ENCODE results near the gene PDE11A. TPM values are rescaled to one million over a fixed set of nuclear protein-coding genes. Genes with fewer than 3 reads are reported as not detected.

Gene PDE11A
- total and polyA plus RNA-seq, 2 of the 13 experiments (the other 11 are each of a cell fraction or from before 2014, with no cell fraction given): 1.2 to 1.7 TPM

DNA sequence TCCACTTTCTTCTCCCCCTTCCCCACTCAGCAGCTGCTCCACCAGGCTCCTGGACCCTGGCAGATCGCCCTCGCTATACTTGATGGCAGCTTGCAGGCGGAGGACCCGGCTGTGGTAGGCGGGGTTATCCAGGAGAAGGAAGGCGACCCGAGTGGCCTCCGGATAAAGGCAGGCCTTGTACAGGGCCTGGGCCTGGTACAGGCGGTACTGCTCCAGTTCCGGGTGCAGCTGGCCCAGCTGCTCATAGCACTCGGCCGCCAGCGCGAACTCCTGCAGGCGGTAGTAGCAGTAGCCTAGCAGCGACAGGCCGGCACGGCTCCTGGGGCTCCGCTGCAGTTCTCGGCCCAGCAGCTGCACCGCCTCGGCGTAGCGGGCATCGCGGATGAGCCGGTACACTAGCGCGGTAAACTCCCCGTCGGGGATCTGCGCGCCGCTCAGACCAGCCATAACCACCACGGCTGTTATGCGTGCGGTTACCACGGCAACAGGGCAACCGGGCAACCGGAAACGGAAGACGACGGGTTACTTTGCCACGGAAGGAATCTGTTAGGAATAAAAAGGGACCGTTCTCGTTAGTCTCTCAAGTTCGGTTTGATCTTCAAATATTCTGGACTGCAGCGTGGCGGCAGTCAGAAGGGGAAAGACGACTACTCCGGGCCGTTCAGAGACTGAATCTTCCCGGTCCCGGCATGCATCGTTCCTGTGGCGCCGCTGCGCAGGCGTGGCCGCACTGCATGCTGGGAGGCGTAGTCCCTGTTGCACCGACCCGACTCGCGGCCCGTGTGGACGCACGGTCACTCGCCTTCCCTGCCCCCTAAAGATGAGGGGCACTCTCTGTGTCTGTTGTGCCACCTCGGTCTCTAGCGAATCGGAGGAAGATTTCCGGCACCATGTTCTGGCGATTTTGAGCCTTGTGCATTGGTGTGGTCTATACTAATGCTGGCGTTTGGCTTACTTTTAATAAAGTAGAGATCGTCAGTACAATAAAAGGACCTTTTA lies 454.0 kb downstream of the PDE11A start (continued):
- TF ChIP-seq AHDC1 (CRISPR knock-in tag; IDR thresholded peaks at IDR 0.05; ENCODE audit: borderline replicate concordance) (no peak), ZNF780A (CRISPR knock-in tag; IDR thresholded peaks at IDR 0.05) (no peak), RNF2 (conservative IDR thresholded peaks at IDR 0.05; ENCODE audit: low read depth) (no peak; the same call in 1 of the 2 replicates), TFE3 (CRISPR knock-in tag; IDR thresholded peaks at IDR 0.05) (peak; percentile 29; the same call in 1 of the 2 replicates), SOX5 (CRISPR knock-in tag; IDR thresholded peaks at IDR 0.05; ENCODE audit: borderline replicate concordance) (peak; percentile 53; the same call in 1 of the 2 replicates), MXD4 (CRISPR knock-in tag; IDR thresholded peaks at IDR 0.05) (peak; percentile 86), SP2 (CRISPR knock-in tag; IDR thresholded peaks at IDR 0.05) (peak; percentile 71), SMAD1 (CRISPR knock-in tag; IDR thresholded peaks at IDR 0.05; ENCODE audit: borderline replicate concordance, low read depth) (no peak; the same call in 1 of the 2 replicates), HOXA5 (CRISPR knock-in tag; IDR thresholded peaks at IDR 0.05) (peak; percentile 21; the same call in 1 of the 2 replicates), ZNF282 (IDR thresholded peaks at IDR 0.05; ENCODE audit: partially characterized antibody) (no peak), GABPB1 (CRISPR knock-in tag; IDR thresholded peaks at IDR 0.05) (peak; percentile 97), SOX13 (IDR thresholded peaks at IDR 0.05) (no peak), SOX13 (CRISPR knock-in tag; conservative IDR thresholded peaks at IDR 0.05 in 1 of 2, IDR thresholded peaks at IDR 0.05 in 1 of 2) (peak in 1 of 2 experiments; percentile 42; a peak in 1 of 4 replicates), SYNCRIP (IDR thresholded peaks at IDR 0.05; ENCODE audit: insufficient read depth, low read depth, low read length) (no peak), ZSCAN21 (CRISPR knock-in tag; IDR thresholded peaks at IDR 0.05; ENCODE audit: borderline replicate concordance) (0 out of 2 replicates have a peak, but pooled peaks have one; percentile 49), ESRRA (CRISPR knock-in tag; IDR thresholded peaks at IDR 0.05; ENCODE audit: low read depth) (no peak; the same call in 1 of the 2 replicates), ZNF501 (CRISPR knock-in tag; IDR thresholded peaks at IDR 0.05) (peak; percentile 98), ZNF7 (CRISPR knock-in tag; IDR thresholded peaks at IDR 0.05) (no peak), NFE2 (CRISPR knock-in tag; IDR thresholded peaks at IDR 0.05) (no peak), ZFX (CRISPR knock-in tag; IDR thresholded peaks at IDR 0.05; ENCODE audit: low read depth) (peak; percentile 96)
- TF ChIP-seq, protein P1, sequence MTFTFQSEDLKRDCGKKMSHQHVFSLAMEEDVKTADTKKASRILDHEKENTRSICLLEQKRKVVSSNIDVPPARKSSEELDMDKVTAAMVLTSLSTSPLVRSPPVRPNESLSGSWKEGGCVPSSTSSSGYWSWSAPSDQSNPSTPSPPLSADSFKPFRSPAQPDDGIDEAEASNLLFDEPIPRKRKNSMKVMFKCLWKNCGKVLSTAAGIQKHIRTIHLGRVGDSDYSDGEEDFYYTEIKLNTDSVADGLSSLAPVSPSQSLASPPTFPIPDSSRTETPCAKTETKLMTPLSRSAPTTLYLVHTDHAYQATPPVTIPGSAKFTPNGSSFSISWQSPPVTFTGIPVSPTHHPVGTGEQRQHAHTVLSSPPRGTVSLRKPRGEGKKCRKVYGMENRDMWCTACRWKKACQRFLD (CRISPR knock-in tag; IDR thresholded peaks at IDR 0.05; ENCODE audit: borderline replicate concordance): peak; percentile 69; the same call in 1 of the 2 replicates
